HepG2 (cell line): ENCODE measurements around the gene ZNF860. TPM values are rescaled to one million over a fixed set of nuclear protein-coding genes. Genes with fewer than 3 reads are reported as not detected.

ENCODE experiments used
- AHR ChIP-seq: IDR thresholded peaks from 2 replicates; pipeline ENCODE4 v1.6.1; 2018; ENCODE audit warnings: missing genetic modification reagents, missing compliant biosample characterization
- KMT2A ChIP-seq: sonication (generic); formaldehyde crosslinking; IDR thresholded peaks from 2 replicates; pipeline ENCODE4 v1.4.0; 2020; ENCODE audit warnings: missing genetic modification reagents
- SALL2 ChIP-seq: sonication (generic); formaldehyde crosslinking; IDR thresholded peaks from 2 replicates; pipeline ENCODE4 v1.8.1; 2023; ENCODE audit warnings: mild to moderate bottlenecking, missing genetic modification reagents, inconsistent platforms
- SMARCE1 ChIP-seq: fragments of 450-650 bp; IDR thresholded peaks from 2 replicates; pipeline ENCODE4 v1.6.1; 2017; ENCODE audit warnings: borderline replicate concordance
- ZFY ChIP-seq: sonication (generic); formaldehyde crosslinking; IDR thresholded peaks from 2 replicates; pipeline ENCODE4 v1.4.0; 2020; ENCODE audit warnings: missing genetic modification reagents
- ZIK1 ChIP-seq: sonication (generic); formaldehyde crosslinking; IDR thresholded peaks from 2 replicates; pipeline ENCODE4 v1.5.0; 2020; ENCODE audit warnings: mild to moderate bottlenecking, low read depth, missing genetic modification reagents, borderline replicate concordance
- ZNF253 ChIP-seq: sonication (generic); formaldehyde crosslinking; IDR thresholded peaks from 2 replicates; pipeline ENCODE4 v1.8.0; 2022; ENCODE audit warnings: mild to moderate bottlenecking, missing genetic modification reagents, borderline replicate concordance
- ZNF331 ChIP-seq: sonication (generic); formaldehyde crosslinking; IDR thresholded peaks from 2 replicates; pipeline ENCODE4 v1.4.0; 2020; ENCODE audit warnings: missing genetic modification reagents
- ZNF629 ChIP-seq: sonication (generic); formaldehyde crosslinking; conservative IDR thresholded peaks from 2 replicates; pipeline ENCODE4 v1.5.0; 2020; ENCODE audit warnings: missing genetic modification reagents
- ZNF652 ChIP-seq: IDR thresholded peaks from 2 replicates; pipeline ENCODE4 v1.6.1; 2016; ENCODE audit warnings: low read depth, borderline replicate concordance
- ZNF768 ChIP-seq: sonication (generic); formaldehyde crosslinking; IDR thresholded peaks from 2 replicates; pipeline ENCODE4 v1.4.0; 2020; ENCODE audit warnings: missing genetic modification reagents
- ZZZ3 ChIP-seq: sonication (generic); formaldehyde crosslinking; IDR thresholded peaks from 2 replicates; pipeline ENCODE4 v1.4.0; 2020; ENCODE audit warnings: missing genetic modification reagents, mild to moderate bottlenecking, borderline replicate concordance
- polyA plus RNA-seq, 8 experiments: library from polyadenylated mRNA; depleted of rRNA in 3 of 8; stranded (reverse) in 7 of 8; unstranded in 1 of 8; fragments of >200 nt; fragmentation: Illumina TruSeq in 4 of 8; extraction: Trizol in 4 of 8; gene quantifications; 2 replicates each; pipeline versions ENCODE4 v1.2.1 to v1.2.3, GENCODE V29; 2011 to 2016; ENCODE audit warnings: low read depth in 4 of 8, missing spikeins in 1 of 8, mixed read lengths in 1 of 8; ENCODE audit not compliant: insufficient read depth in 1 of 8
- total RNA-seq, 5 experiments: library from RNA; depleted of rRNA; stranded (reverse); fragments of >200 nt; fragmentation: Illumina TruSeq; extraction: Trizol; gene quantifications; 2 replicates each; pipeline ENCODE4 v1.2.3, GENCODE V29; 2016; ENCODE audit warnings: low read depth in 1 of 5
- TF ChIP-seq, protein P1 (sequence below): sonication (generic); formaldehyde crosslinking; IDR thresholded peaks from 2 replicates; pipeline ENCODE4 v1.8.1; 2023; ENCODE audit warnings: missing genetic modification reagents, inconsistent platforms, borderline replicate concordance
- TF ChIP-seq, protein P2 (sequence below): IDR thresholded peaks from 2 replicates; pipeline ENCODE4 v1.6.1; 2018; ENCODE audit warnings: missing genetic modification reagents
- TF ChIP-seq, protein P3 (sequence below): sonication (generic); formaldehyde crosslinking; IDR thresholded peaks from 2 replicates; pipeline ENCODE4 v1.5.0; 2020; ENCODE audit warnings: mild to moderate bottlenecking, missing genetic modification reagents
- TF ChIP-seq, protein P4 (sequence below): IDR thresholded peaks from 2 replicates; pipeline ENCODE4 v1.6.1; 2016; ENCODE audit warnings: mild to moderate bottlenecking, missing biosample characterization, missing genetic modification reagents
- TF ChIP-seq, protein P5 (sequence below): sonication (generic); formaldehyde crosslinking; IDR thresholded peaks from 2 replicates; pipeline ENCODE4 v1.9.0; 2021; ENCODE audit warnings: mild to moderate bottlenecking, missing genetic modification reagents

The ZNF860 gene
- total and polyA plus RNA-seq, 2 of the 13 experiments (the other 11 are each of a cell fraction or from before 2014, with no cell fraction given) = 0.55 to 0.73 TPM

DNA sequence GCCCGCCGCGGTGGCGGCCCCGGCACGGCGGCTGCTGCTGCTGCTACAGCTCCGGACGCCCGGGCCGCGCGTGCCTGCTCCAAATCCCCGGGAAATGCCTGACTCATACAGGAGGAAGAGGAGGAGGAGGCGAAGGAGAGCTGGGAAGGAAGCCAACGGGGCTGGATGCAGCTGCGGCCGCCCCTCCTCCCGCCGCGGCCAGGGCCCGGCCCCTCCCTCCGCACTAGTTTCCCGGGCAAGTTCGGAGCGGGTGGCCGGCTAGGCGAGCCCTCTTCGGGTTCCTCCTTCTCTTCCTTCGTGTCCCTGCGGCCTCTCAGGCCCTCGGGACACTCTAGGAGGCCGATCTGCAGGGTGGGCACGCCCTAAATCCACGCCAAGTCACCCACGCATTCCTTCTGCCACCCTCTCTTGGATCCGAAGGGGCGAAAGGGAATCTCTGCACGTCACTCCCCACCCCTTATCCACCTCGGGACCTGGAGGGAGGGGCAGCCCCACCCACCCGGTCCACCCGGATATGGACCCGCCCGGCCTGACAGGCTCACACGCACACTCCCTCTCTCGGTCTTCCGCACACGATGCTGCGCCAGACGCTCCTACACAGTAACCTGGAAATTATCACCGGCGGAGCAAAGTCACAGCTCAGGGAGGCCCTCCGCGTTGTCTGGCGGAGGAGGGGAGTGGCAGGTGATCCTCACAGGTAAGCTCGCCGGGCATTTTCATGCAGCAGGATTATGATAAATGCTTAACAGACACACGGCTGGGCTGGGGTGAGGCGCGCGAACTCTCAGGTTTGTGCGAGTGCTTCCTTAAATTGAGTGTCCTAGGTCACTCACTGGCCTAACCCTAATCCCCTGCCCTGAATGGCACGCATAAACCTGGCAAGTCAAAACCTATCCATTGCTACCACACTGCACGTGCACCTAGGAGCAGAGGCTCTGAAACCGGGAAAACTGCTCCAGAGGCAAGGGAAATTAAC, at the start of gene ZNF860, which contains the start of gene OSBPL10 (continued):
- no peak for TF ChIP-seq SALL2 (CRISPR knock-in tag)
- no peak; the same call in none of the 2 replicates for TF ChIP-seq KMT2A (CRISPR knock-in tag)
- TF ChIP-seq ZNF629 (CRISPR knock-in tag) = no peak
- TF ChIP-seq ZNF768 (CRISPR knock-in tag) = no peak
- no peak for TF ChIP-seq ZIK1 (CRISPR knock-in tag)
- TF ChIP-seq ZFY (CRISPR knock-in tag) = no peak; the same call in 1 of the 2 replicates
- TF ChIP-seq SMARCE1 = no peak
- TF ChIP-seq AHR (CRISPR knock-in tag) = no peak
- TF ChIP-seq ZNF331 (CRISPR knock-in tag) = peak; percentile 7; the same call in 1 of the 2 replicates
- TF ChIP-seq, protein P1, sequence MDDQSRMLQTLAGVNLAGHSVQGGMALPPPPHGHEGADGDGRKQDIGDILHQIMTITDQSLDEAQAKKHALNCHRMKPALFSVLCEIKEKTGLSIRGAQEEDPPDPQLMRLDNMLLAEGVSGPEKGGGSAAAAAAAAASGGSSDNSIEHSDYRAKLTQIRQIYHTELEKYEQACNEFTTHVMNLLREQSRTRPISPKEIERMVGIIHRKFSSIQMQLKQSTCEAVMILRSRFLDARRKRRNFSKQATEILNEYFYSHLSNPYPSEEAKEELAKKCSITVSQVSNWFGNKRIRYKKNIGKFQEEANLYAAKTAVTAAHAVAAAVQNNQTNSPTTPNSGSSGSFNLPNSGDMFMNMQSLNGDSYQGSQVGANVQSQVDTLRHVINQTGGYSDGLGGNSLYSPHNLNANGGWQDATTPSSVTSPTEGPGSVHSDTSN (CRISPR knock-in tag) = no peak
- no peak for TF ChIP-seq ZNF253
- TF ChIP-seq ZNF652 (CRISPR knock-in tag) = no peak
- TF ChIP-seq, protein P2, sequence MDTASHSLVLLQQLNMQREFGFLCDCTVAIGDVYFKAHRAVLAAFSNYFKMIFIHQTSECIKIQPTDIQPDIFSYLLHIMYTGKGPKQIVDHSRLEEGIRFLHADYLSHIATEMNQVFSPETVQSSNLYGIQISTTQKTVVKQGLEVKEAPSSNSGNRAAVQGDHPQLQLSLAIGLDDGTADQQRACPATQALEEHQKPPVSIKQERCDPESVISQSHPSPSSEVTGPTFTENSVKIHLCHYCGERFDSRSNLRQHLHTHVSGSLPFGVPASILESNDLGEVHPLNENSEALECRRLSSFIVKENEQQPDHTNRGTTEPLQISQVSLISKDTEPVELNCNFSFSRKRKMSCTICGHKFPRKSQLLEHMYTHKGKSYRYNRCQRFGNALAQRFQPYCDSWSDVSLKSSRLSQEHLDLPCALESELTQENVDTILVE (CRISPR knock-in tag) = peak; percentile 22; the same call in 1 of the 2 replicates
- TF ChIP-seq, protein P3, sequence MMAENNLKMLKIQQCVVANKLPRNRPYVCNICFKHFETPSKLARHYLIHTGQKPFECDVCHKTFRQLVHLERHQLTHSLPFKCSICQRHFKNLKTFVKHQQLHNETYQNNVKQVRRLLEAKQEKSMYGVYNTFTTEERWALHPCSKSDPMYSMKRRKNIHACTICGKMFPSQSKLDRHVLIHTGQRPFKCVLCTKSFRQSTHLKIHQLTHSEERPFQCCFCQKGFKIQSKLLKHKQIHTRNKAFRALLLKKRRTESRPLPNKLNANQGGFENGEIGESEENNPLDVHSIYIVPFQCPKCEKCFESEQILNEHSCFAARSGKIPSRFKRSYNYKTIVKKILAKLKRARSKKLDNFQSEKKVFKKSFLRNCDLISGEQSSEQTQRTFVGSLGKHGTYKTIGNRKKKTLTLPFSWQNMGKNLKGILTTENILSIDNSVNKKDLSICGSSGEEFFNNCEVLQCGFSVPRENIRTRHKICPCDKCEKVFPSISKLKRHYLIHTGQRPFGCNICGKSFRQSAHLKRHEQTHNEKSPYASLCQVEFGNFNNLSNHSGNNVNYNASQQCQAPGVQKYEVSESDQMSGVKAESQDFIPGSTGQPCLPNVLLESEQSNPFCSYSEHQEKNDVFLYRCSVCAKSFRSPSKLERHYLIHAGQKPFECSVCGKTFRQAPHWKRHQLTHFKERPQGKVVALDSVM (CRISPR knock-in tag) = no peak; the same call in 1 of the 2 replicates
- TF ChIP-seq, protein P4, sequence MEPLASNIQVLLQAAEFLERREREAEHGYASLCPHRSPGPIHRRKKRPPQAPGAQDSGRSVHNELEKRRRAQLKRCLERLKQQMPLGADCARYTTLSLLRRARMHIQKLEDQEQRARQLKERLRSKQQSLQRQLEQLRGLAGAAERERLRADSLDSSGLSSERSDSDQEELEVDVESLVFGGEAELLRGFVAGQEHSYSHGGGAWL (CRISPR knock-in tag) = no peak
- no peak for TF ChIP-seq ZZZ3 (CRISPR knock-in tag)
- TF ChIP-seq, protein P5, sequence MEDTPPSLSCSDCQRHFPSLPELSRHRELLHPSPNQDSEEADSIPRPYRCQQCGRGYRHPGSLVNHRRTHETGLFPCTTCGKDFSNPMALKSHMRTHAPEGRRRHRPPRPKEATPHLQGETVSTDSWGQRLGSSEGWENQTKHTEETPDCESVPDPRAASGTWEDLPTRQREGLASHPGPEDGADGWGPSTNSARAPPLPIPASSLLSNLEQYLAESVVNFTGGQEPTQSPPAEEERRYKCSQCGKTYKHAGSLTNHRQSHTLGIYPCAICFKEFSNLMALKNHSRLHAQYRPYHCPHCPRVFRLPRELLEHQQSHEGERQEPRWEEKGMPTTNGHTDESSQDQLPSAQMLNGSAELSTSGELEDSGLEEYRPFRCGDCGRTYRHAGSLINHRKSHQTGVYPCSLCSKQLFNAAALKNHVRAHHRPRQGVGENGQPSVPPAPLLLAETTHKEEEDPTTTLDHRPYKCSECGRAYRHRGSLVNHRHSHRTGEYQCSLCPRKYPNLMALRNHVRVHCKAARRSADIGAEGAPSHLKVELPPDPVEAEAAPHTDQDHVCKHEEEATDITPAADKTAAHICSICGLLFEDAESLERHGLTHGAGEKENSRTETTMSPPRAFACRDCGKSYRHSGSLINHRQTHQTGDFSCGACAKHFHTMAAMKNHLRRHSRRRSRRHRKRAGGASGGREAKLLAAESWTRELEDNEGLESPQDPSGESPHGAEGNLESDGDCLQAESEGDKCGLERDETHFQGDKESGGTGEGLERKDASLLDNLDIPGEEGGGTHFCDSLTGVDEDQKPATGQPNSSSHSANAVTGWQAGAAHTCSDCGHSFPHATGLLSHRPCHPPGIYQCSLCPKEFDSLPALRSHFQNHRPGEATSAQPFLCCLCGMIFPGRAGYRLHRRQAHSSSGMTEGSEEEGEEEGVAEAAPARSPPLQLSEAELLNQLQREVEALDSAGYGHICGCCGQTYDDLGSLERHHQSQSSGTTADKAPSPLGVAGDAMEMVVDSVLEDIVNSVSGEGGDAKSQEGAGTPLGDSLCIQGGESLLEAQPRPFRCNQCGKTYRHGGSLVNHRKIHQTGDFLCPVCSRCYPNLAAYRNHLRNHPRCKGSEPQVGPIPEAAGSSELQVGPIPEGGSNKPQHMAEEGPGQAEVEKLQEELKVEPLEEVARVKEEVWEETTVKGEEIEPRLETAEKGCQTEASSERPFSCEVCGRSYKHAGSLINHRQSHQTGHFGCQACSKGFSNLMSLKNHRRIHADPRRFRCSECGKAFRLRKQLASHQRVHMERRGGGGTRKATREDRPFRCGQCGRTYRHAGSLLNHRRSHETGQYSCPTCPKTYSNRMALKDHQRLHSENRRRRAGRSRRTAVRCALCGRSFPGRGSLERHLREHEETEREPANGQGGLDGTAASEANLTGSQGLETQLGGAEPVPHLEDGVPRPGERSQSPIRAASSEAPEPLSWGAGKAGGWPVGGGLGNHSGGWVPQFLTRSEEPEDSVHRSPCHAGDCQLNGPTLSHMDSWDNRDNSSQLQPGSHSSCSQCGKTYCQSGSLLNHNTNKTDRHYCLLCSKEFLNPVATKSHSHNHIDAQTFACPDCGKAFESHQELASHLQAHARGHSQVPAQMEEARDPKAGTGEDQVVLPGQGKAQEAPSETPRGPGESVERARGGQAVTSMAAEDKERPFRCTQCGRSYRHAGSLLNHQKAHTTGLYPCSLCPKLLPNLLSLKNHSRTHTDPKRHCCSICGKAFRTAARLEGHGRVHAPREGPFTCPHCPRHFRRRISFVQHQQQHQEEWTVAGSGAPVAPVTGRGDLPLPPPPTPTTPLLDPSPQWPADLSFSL (CRISPR knock-in tag) = no peak
